Effector memory CD4-positive, alpha-beta T cell (primary cell): ENCODE results near the gene MARCHF2.

Source experiments
- DNase-seq, 3 donors: peaks; one replicate each; pipeline ENCODE4 v3.0.0-alpha.2; 2020
- H3K27ac ChIP-seq: 2 replicates; pipeline ENCODE4 v1.7.0; 2013; ENCODE audit warnings: mild to moderate bottlenecking, low read length, moderate library complexity; ENCODE audit not compliant: insufficient read depth, poor library complexity, severe bottlenecking
- H3K27me3 ChIP-seq: replicated peaks from 2 replicates; pipeline ENCODE4 v1.7.0; 2013; ENCODE audit warnings: mild to moderate bottlenecking, low read length; ENCODE audit not compliant: insufficient read depth, control insufficient read depth, poor library complexity, severe bottlenecking
- H3K36me3 ChIP-seq: 2 replicates; pipeline ENCODE4 v1.7.0; 2013; ENCODE audit warnings: mild to moderate bottlenecking, low read length, moderate library complexity; ENCODE audit not compliant: control insufficient read depth, insufficient read depth
- H3K4me1 ChIP-seq: 2 replicates; pipeline ENCODE4 v1.7.0; 2013; ENCODE audit warnings: low read length, mild to moderate bottlenecking; ENCODE audit not compliant: control insufficient read depth, insufficient read depth, poor library complexity, severe bottlenecking
- H3K4me3 ChIP-seq: 2 replicates; pipeline ENCODE4 v1.7.0; 2013; ENCODE audit warnings: low read length, low read depth, mild to moderate bottlenecking; ENCODE audit not compliant: insufficient read depth, poor library complexity, severe bottlenecking
- H3K9me3 ChIP-seq: 2 replicates; pipeline ENCODE4 v1.7.0; 2013; ENCODE audit warnings: mild to moderate bottlenecking, low read length, moderate library complexity; ENCODE audit not compliant: control insufficient read depth

MARCHF2 gene

GRCh38 chr19:8460516-8461298, 47.6 kb downstream of the MARCHF2 start:
- Histone ChIP-seq H3K27me3 (no peaks in the 10 kb centered on the region), H3K4me1 (no peaks in the 10 kb centered on the region), H3K4me3 (no peak overlapping the region), H3K36me3 (peaks cover 64% of the 10 kb centered on the region), H3K27ac (no peak overlapping the region), H3K9me3 (no peaks in the 10 kb centered on the region)
- no peak for DNase-seq

- Histone ChIP-seq H3K4me1 (no peaks in the 10 kb centered on the region), H3K36me3 (peaks cover 64% of the 10 kb centered on the region), H3K27ac (no peak overlapping the region)
Observed at GRCh38 chr19:8461376-8461775, 48.3 kb downstream of the MARCHF2 start.

GRCh38 chr19:8461891-8462290, 48.8 kb downstream of the MARCHF2 start:
- H3K27me3 ChIP-seq, result no peaks in the 10 kb centered on the region
- peaks cover 64% of the 10 kb centered on the region for H3K36me3 ChIP-seq
- no peak for DNase-seq
- H3K4me3 ChIP-seq, result no peak overlapping the region
- no peaks in the 10 kb centered on the region for H3K9me3 ChIP-seq
- no peak overlapping the region for H3K27ac ChIP-seq
- no peaks in the 10 kb centered on the region for H3K4me1 ChIP-seq

More at GRCh38 chr19:8461376-8461775, 48.3 kb downstream of the MARCHF2 start:
- H3K4me3 ChIP-seq, result no peak overlapping the region
- H3K9me3 ChIP-seq, result no peaks in the 10 kb centered on the region
- H3K27me3 ChIP-seq, result no peaks in the 10 kb centered on the region
- DNase-seq, result no peak

GRCh38 chr19:8462571-8462970, 49.5 kb downstream of the MARCHF2 start:
- Histone ChIP-seq H3K4me3 (no peak overlapping the region), H3K27ac (no peak overlapping the region), H3K27me3 (no peaks in the 10 kb centered on the region), H3K4me1 (no peaks in the 10 kb centered on the region), H3K36me3 (peaks cover 67% of the 10 kb centered on the region), H3K9me3 (no peaks in the 10 kb centered on the region)
- no peak for DNase-seq

GRCh38 chr19:8463365-8463764, 50.3 kb downstream of the MARCHF2 start:
- Histone ChIP-seq H3K4me1 (no peaks in the 10 kb centered on the region), H3K27me3 (no peaks in the 10 kb centered on the region), H3K9me3 (no peaks in the 10 kb centered on the region), H3K4me3 (no peak overlapping the region), H3K27ac (no peak overlapping the region), H3K36me3 (peaks cover 67% of the 10 kb centered on the region)
- no peak for DNase-seq

GRCh38 chr19:8466018-8466417, 52.9 kb downstream of the MARCHF2 start:
- no peaks in the 10 kb centered on the region for H3K4me1 ChIP-seq
- DNase-seq, result no peak
- no peak overlapping the region for H3K27ac ChIP-seq
- H3K36me3 ChIP-seq, result peaks cover 93% of the 10 kb centered on the region
- H3K9me3 ChIP-seq, result no peaks in the 10 kb centered on the region
- no peak overlapping the region for H3K4me3 ChIP-seq
- no peaks in the 10 kb centered on the region for H3K27me3 ChIP-seq

GRCh38 chr19:8468124-8468523, 55.0 kb downstream of the MARCHF2 start:
- H3K27ac ChIP-seq, result no peak overlapping the region
- DNase-seq, result no peak
- no peaks in the 10 kb centered on the region for H3K27me3 ChIP-seq
- peaks cover 98% of the 10 kb centered on the region for H3K36me3 ChIP-seq
- no peaks in the 10 kb centered on the region for H3K4me1 ChIP-seq
- H3K9me3 ChIP-seq, result no peaks in the 10 kb centered on the region
- H3K4me3 ChIP-seq, result no peak overlapping the region

- H3K9me3 ChIP-seq, result no peaks in the 10 kb centered on the region
- H3K4me3 ChIP-seq, result no peak overlapping the region
- no peak overlapping the region for H3K27ac ChIP-seq
- DNase-seq, result no peak
- no peaks in the 10 kb centered on the region for H3K4me1 ChIP-seq
- H3K36me3 ChIP-seq, result peaks cover 96% of the 10 kb centered on the region
- H3K27me3 ChIP-seq, result no peaks in the 10 kb centered on the region
Observed at GRCh38 chr19:8468761-8469373, 55.8 kb downstream of the MARCHF2 start.

GRCh38 chr19:8469613-8470368, 56.7 kb downstream of the MARCHF2 start:
- Histone ChIP-seq H3K27me3 (no peaks in the 10 kb centered on the region), H3K36me3 (peaks cover 97% of the 10 kb centered on the region), H3K4me3 (no peak overlapping the region), H3K9me3 (no peaks in the 10 kb centered on the region), H3K4me1 (no peaks in the 10 kb centered on the region), H3K27ac (no peak overlapping the region)
- no peak for DNase-seq
